ENCODE measurements around the gene FAM163B.
"Not testable (repeated sequence)": the region's sequence is repeated elsewhere in the genome, so short reads cannot be mapped to it uniquely, and the experiment has no call there.

Gene FAM163B

DNA sequence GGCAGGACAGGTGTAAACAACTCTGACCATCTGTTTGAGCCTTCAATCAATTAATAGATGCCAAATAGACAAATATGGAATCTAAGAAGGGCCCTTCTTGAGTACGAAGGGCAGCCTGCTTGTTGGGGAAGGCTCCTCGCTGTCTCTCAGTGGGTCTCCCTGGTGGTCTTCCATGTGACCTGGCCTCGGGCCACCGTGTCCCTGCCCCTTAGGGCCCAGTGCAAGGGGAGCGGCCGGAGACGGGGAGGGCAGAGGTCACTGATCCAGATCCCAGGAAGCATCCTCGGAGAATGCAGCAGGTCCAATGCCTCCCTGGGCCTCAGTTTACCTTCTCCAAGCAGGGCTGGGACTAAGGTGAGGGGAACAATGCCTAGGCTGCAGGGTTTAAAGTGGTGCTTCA is 29.5 kb upstream of the FAM163B start:
- DNase-seq, result no peak

DNA sequence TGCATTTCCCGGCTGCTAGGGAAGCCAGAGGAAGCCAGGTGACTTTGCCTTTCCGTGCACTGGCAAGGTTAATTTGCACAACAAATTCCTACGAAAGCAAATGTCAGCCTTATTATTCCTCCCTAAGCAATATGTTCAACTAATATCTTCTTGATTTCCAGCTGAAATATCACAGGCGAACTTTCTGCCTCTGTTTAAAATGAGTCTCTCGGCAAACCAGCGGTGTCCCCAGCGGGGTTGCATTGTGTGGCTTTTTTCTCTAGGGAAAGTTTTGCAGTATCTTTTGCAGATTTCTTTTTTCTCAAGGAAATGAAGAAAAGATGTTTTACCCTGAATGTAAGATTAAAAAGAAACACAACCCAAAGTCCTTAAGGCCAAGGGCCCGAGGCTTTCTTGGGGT is 28.9 kb upstream of the FAM163B start:
- DNase-seq, result no peak

DNA sequence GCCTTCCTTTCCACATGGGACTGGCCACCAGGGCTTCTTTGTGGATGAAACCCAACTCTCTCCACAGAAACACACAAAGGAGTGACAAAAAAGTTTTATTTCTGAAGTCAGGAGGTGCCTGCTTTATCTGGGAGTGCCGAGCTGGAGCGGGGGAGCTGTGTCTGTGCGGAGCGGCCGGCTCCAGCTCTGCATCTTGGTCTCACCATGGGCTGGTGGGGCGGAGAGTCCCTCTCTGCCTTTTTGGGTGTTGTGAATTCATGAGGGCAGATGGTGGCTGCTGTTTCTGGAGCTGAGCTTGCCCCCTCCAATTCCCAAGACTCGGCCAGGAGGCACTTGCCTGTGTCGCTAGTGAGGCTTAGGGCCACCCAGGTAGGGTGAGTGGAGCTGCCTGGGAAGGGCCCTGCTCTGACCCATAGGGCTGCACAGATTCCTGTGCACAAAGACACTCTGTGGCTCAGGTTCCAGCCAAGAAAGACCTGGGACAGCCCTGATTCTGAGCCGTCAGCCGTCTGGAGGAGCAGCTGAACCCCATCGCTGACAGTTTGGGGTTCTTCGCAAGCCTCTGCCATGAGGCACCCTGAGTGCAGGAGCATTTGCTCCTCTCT is 28.4 kb upstream of the FAM163B start:
- DNase-seq, result no peak

DNA sequence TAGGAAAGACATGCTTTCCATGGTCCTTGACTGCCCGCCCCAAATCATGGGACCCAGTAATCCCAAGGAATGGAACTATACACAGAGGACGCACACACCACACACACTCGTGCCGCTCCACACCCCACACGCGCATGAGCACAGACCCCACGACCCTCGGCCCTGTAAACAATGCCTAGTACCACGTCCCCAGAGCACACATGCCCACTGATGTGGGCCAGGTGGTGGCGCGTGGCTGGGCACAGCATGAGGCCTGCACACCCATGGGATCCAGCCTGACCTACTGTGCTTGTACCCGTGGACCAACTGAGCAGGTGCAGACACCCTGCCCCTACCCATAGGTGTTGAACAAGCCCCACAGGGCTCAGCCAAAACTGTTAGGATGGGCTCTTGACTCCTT is 27.7 kb upstream of the FAM163B start:
- DNase-seq, result no peak

DNA sequence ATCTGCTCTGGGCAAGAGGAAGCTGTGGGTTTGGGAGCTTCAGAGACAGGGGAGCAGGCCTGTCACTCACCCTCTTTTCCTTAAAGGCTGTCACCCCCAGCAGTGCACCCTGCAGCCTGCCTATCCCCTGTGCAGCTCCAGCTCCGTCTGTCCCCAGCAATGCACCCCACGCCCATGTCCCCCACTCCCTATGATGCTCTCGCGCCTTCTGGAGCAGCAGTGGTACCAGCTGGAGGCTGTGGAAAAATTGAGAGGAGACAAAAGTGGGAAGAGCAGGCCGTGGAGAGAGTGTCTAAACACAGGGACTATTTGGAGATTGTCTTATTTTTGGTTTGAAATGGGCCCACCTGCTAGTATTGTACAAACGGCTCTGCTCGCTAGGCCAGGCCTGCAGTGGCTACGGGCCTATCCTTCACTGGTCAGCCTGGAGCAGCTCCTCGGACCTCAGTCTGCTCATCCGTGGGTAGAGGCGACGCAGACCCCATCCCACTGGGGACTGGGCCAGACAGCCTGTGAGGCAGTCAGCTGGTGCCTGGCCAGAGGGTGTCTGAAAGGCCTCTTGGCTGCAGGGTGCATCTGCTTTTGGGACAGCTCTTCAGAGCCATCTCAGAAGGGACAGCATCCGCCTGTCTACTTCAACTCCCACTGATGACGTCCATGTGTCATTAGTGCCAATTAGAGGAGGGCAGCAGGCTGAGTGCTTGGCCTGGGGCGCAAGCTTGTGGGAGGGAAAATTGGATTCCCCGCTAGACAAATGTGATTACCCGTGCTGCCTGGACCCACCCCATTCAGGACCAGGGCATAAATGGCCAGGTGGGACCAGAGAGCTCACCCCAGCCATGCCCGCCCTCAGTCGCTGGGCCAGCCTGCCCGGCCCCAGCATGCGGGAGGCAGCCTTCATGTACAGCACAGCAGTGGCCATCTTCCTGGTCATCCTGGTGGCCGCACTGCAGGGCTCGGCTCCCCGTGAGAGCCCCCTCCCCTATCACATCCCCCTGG is 26.6 kb upstream of the FAM163B start, which contains the start of gene DBH:
DBH (plus strand) TSS at position 831 of the 999 bp plus-strand sequence; CDS start at position 840, 9 bp downstream.
- no peak for DNase-seq

DNA sequence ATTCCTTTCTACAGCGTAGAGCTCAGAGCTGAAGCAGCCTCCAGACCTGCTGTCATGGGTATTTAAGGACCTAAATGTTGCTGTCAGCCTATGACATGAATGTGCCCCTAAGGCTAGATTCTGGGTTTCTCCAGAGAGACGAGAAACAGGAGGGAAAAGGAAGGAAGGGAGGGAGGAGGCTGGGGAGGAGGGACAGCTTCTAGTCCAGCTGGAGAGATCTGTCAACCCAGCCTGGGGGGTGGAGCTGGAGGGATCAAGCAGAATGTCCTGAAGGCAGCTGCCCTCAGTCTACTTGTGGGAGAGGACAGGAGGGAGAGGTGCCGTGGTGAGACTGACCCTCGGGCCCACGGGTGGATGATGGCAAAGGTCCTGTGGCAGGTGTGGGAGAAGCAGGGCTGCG is 25.9 kb upstream of the FAM163B start:
- DNase-seq, result no peak

DNA sequence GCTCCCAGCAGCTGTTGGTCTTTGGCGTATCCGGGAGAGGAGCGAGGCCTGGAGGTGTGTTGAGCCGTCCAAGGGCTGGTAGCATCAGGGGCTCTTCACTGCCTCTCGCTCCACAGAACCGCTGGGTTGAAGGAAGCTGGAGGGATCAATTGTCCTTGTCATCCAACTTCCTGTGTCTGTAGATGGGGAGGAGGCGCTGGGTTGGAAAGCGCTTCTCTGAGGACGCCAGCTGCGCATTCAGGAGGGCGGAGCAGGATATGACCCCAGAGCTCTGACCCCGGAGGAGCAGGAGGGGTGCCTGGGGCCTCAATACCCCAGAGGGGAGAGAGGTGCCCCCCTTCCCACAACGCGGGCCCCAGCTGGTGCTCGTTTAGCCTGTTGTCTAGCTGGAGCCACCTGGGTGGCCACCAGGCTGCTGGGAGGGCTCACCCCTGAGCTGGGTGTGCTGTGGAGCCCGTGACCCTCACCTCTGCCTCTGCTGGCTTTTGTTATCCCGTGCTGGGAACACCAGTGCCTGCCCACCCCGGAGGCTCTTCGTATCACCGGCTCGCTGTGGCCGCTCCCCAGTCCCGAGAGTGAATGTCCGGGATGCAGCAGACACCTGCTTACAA is 25.0 kb upstream of the FAM163B start:
- DNase-seq, result peak; percentile 67

DNA sequence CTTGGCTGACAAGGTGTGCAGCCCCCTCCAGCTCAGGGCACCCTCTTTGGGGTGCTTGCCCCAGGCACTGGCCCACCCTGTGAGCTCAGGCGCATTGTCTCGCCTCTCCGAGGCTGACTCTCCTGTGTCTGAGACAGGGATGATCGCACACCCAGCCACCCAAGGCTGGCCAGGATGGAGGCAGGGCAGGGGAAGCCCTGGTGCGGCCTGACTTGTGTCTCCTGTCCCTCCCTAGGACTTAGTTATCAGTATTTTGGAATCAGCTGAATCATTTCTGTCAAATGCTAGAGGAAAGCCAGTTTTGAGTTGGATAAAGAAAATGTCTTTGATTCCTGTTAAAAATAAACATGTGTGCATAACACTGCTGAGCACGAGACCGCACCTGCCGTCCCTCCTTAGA is 24.5 kb upstream of the FAM163B start:
- DNase-seq, result no peak

GRCh38 chr9:133632806-133633680 is 23.9 kb upstream of the FAM163B start:
- peak; percentile 53 for DNase-seq

DNA sequence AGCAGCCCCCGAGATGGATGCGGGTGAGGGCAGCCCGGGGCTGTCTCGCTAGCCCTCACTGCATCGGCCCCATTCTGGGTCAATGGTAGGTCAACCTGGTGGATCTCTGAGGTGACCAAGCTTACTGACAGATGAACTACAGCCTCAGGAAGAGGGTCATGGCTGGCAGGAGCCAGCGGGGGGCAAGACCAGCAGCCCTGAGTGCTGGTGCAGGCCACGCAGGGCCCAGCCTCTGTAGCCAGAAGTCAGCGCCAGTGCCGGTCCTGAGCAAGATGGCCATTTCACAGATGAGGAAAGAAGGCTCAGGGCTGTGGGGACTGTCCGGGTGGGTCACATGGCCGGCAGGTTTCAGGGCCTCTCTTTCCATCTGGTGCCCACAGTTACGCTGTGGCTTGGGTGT is 21.9 kb upstream of the FAM163B start:
- DNase-seq, result no peak

- no peak for DNase-seq
Observed at GRCh38 chr9:133629221-133630110, 20.3 kb upstream of the FAM163B start.

- no peak for DNase-seq
Observed at GRCh38 chr9:133628766-133629165, 19.6 kb upstream of the FAM163B start.

- no peak for DNase-seq
Observed at GRCh38 chr9:133627341-133627740, 18.2 kb upstream of the FAM163B start.

GRCh38 chr9:133626008-133626407 is 16.8 kb upstream of the FAM163B start:
- DNase-seq, result not testable (repeated sequence)

DNA sequence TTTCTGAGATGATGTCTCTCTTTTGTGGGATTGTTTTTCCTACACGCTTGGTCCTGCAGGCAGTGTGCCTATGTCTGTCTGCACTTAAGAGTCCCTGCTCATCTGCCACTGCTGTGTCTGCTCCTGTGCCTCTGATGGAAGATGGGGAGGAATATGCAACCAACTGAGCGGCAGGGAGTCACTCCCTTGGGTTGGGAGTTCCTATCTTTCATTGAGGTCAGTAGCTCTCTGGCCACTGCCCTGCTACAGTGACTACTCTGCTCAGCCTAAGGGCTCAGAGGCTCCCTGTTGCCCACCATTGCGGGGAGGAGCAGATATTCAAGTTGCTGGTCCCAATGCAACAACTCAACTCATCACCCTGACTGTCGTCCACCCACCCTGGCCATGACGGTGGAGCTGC is 13.4 kb upstream of the FAM163B start:
- DNase-seq, result no peak

- no peak for DNase-seq
Observed at GRCh38 chr9:133621725-133622267, 12.6 kb upstream of the FAM163B start.

GRCh38 chr9:133619791-133620190 is 10.6 kb upstream of the FAM163B start:
- no peak for DNase-seq

DNA sequence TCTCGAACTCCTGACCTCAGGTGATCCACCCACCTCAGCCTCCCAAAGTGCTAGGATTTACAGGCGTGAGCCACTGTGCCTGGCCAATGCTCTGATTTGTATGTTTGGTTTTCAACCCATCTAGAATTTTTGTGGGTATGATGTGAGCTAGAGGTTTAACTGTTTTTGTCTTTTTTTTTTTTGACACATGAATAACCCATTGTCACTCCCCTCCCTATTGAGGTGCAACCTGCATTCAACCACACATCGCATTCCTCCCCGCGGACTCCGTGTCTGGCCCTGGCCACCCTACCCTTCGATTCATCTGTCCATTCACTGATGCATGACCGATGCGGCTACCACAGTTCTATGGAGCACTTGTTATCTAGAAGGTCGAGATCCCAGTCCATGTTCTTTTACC is 9.5 kb upstream of the FAM163B start:
- DNase-seq, result no peak

DNA sequence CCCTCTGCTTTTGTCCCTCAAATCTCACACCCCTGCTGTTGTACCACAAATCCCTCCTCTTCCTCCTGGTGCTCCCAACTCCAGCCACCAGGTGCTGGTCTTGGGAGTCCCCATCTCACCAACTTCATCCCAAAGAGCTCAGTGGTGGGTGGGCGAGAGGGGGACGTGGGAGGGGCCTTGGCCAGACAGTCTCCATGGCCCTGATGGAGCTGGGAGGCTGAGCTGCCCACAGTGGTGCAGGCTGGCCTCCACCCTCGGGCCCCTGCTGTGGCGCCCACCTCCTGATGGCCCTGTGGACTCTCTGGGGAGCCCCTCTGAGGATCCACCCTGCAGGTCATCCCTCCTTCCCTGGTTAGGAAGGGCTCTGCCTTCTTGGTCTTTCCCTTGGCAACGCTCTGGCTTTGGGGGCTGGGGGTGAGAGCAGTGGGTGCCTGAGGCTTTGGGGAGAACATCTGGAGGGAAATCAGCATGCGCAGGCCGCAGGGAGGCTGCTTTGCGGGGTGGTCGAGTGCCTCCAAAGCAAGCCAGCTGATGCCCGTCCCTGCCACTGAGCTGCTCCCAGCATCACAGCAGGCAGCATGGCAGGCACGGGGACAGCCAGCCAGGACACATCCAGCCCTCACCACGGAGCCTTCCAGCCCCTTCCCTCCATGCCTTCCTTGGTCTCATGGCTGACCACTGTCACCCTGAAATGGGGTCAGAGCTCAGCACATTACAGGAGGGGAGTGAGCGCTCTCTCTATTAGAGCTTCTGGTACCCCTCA is 7.6 kb upstream of the FAM163B start:
- no peak for DNase-seq

DNA sequence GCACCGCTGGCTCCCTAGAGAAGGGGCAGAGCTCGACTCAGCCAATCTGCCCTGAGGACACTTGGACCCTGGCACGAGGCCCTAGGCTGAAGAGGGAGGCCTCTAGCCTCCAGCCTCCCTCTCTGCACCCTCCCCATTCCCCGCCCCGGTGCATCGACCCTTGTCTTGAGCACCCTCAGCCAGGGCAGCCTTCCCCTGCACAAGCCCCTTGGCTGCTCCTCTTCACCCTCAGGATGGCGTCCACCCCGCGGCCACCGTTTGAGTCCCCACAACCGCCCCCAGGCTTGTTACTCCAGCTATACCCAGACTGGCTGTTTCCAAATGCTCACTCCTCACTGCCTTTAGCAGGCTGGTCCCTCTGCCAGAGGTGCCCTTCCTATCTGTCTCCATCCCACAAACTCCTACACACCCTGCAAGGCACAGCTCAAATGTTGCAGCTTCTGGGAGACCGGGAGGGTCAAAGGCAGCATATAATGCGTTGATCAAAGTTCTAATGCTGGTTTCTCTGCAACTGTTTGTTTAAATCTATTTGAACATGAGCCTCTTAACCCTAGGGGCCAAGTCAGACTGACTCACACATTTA is 6.5 kb upstream of the FAM163B start:
- no peak for DNase-seq

Measured in NCI-H1417 treated with DMSO at 0.1 percent for 48 hours (cell line).